Fibroblast of lung (primary cell): ENCODE measurements around the gene TLNRD1.

Source experiments
- CTCF ChIP-seq, 2 donors: IDR thresholded peaks in 1 of 2; conservative IDR thresholded peaks in 1 of 2; 1 replicate in 1 of 2; 2 replicates in 1 of 2; pipeline ENCODE4 v1.5.1; 2011 to 2012; ENCODE audit warnings: low read length in 2 of 2, control low read depth in 1 of 2, inconsistent platforms in 1 of 2, low read depth in 1 of 2, mild to moderate bottlenecking in 1 of 2
- EZH2 ChIP-seq: IDR thresholded peaks from 2 replicates; pipeline ENCODE4 v1.5.1; 2012; ENCODE audit warnings: low read length, control low read depth, mild to moderate bottlenecking; ENCODE audit errors: missing control alignments

DNA sequence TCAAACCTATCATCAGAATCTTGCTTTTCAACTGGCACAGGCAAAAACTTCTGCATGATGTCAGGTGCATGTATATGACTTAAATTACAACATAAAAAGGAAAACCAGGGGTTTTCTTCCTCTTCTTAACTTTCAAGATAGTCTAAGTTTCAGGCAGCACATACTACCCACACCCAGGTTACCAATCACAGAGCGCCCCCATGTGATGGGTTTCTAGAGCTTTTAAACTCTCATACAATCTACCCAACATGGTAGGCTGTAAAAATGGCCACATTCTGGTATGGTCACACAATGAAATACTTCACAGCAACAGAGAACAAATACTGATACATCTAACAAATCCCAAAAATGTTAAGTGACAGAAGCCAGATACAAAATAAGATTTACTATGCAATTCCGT, 18.5 kb upstream of the TLNRD1 start:
- TF ChIP-seq CTCF (conservative IDR thresholded peaks at IDR 0.05 in 1 of 2, IDR thresholded peaks at IDR 0.05 in 1 of 2; ENCODE audit: low read depth in 1 of 2, low read length in 2 of 2) (no peak), EZH2 (no peak)
